Fibroblast of pulmonary artery (primary cell): Measurements from ENCODE around the gene RNASE4.

Experiments used
- DNase-seq: peaks from one replicate; pipeline ENCODE4 v3.0.0-alpha.2; 2010; ENCODE audit warnings: low read depth
- H3K4me3 ChIP-seq: replicated peaks from 2 replicates; pipeline ENCODE4 v1.5.1; 2011; ENCODE audit warnings: low read depth, mild to moderate bottlenecking, control low read depth, low read length, moderate library complexity
- TF ChIP-seq, protein P1 (sequence below): IDR thresholded peaks from 2 replicates; pipeline ENCODE4 v1.5.1; 2011; ENCODE audit warnings: mild to moderate bottlenecking, control low read depth, low read length, inconsistent platforms; ENCODE audit errors: missing control alignments

The RNASE4 gene

DNA sequence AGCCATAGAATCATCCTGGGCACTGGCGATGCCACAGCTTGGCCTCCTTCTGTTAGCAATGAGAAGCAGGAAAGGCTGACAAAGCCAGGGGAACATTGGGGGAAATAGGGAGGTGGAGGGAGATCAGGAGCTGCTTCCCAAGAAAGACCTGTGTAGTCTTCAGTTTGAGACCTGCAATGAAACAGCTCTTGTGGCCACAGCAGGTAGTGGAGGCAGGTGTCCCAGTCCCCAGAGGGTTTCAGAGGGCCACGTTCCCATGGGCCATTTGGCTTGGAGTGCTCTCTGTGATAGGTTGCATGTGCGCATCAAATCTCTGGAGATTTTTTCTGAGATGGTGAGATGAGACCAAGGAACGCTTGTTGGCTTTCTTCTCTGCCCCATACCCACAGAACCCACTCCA, 28.5 kb upstream of the RNASE4 start:
- no peak for DNase-seq
- TF ChIP-seq, protein P1, sequence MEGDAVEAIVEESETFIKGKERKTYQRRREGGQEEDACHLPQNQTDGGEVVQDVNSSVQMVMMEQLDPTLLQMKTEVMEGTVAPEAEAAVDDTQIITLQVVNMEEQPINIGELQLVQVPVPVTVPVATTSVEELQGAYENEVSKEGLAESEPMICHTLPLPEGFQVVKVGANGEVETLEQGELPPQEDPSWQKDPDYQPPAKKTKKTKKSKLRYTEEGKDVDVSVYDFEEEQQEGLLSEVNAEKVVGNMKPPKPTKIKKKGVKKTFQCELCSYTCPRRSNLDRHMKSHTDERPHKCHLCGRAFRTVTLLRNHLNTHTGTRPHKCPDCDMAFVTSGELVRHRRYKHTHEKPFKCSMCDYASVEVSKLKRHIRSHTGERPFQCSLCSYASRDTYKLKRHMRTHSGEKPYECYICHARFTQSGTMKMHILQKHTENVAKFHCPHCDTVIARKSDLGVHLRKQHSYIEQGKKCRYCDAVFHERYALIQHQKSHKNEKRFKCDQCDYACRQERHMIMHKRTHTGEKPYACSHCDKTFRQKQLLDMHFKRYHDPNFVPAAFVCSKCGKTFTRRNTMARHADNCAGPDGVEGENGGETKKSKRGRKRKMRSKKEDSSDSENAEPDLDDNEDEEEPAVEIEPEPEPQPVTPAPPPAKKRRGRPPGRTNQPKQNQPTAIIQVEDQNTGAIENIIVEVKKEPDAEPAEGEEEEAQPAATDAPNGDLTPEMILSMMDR: no peak

DNA sequence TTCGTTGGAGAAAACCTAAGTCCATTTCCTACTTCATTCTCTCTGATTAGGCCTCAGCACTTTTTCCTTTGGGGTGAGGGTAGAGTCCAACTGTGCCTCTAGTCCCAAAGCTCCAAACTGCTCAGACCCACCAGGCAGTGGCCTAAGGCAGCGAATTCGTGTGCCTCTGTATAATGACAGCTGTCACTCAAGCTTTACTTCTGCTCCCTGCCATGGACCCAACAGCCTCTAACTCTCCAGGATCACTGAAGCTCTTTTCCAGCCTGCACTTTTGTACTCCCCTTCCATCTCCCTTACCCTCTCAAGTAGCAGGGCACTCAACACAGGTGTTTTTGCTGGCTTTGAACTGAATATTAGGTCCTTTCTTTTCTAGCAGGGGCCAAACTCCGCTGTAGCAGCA, 28.1 kb upstream of the RNASE4 start:
- H3K4me3 ChIP-seq: no peak overlapping the region
- no peak for DNase-seq
- TF ChIP-seq, protein P1: no peak

More for the DNA sequence above, 28.5 kb upstream of the RNASE4 start:
- no peak overlapping the region for H3K4me3 ChIP-seq

DNA sequence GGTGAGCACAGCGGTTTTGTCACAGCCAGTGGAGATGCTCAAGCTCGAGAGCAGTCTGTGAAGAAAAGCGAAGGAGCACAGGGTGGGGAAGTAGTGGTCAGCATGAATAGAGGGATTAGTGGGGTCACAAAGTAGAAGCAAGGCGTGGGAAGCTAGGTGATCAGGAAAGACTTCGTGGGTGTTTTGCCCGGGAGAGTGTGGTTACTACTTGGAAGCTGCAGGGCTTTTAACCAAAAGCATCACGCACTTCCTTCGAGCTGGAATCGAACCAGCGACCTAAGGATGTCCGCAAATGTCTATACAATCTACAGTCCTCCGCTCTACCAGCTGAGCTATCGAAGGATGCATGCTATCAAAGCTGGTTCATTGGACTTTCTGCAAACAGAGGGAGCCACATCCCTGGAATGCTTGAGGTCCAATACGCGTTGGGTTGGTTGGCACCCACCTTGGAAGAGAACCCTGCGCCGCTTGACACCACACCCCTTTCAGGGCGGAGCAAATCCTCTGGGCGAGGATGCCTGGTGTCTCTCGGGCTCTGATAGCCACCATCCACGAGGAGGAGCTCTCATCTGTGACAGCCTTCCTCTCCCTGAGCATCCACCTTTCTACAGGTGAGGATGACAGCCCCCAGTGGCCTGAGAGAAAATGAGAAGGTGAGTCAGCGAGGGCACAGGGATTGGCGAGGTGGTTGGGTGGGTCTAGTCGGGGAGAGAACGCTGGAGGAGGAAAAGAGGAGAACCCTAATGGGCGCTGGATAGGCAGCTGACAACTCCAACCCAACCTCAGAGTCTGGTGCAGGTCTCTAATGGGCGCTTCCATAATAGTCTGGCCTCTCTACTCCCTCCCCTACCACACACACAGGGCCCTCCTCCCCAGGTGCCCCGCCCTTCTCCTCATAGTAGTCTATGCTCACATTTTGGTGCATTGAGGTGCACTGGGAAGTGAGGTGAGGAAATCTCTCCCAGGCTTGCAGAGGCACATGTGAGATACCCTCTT, 26.8 kb upstream of the RNASE4 start:
- no peak for DNase-seq
- H3K4me3 ChIP-seq: no peak overlapping the region
- TF ChIP-seq, protein P1: no peak

DNA sequence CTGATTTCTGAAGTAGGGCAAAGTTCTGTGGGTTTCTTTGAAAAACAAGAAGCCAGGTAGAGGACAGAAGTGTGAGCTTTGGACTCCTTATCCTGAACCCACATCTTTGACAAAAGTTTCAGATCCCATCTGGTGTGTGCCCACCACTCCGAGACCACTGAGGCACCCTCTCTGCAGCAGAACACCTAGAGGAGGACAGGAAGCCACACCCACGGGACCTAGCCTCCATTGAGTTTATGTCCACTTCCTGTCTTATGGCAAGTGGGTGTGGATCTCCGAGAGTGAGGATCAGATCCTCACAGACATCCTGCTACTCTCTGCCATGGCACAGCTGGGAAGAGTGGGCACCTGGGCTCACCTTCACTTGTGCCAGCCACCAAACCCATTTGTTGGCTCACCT, 26.1 kb upstream of the RNASE4 start:
- no peak overlapping the region for H3K4me3 ChIP-seq
- DNase-seq: no peak
- TF ChIP-seq, protein P1: no peak

DNA sequence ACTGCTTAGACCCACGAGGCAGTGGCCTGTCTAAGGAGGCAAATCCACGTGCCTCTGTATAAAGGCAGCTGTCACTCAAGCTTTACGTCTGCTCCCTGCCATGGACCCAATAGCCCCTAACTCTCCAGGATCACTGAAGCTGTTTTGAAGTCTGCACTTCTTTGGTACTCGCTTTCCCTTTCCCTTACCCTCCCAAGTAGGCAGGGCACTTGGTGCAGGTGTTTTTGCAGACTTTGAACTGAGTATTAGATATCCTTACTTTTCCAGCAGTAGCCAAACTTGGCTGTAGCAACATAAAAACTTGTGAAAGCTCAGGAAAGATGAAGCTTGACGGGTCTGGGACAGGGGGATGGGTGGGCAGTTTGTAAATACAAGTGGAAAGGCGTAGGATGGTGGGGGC, 25.0 kb upstream of the RNASE4 start:
- TF ChIP-seq, protein P1: no peak
- no peak for DNase-seq
- H3K4me3 ChIP-seq: no peak overlapping the region

DNA sequence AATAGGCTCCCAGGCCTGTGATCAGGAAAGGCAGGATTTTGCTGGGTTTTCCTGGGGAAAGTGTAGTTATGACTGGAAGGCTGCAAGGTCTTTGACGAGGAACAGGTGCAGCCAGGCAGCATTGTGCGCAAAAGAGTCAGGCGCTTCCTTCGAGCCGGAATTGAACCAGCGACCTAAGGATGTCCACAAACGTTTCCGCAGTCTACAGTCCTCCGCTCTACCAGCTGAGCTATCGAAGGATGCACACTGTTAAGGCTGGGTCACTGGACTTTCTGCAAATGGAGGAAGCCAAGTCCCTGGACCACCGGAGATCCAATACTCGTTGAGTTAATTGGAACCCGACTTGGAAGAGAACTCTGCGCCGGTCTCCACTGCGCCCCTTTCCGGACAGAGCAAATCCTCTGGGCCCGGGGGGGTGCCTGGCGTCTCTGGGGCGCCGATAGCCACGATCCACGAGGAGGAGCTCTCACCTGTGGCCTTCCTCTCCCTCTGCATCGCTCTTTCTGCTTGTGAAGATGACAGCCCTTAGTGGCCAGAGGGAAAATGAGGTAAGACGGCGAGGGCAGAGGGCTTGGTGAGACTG, 24.5 kb upstream of the RNASE4 start:
- TF ChIP-seq, protein P1: no peak
- no peak for DNase-seq
- H3K4me3 ChIP-seq: no peak overlapping the region
